Tibial artery (tissue), 4 donors: ENCODE measurements around the gene TBL1X.
"Not testable (repeated sequence)": the region's sequence is repeated elsewhere in the genome, so short reads cannot be mapped to it uniquely, and the experiment has no call there.

Experiments
- DNase-seq, 2 donors: peaks; one replicate each; pipeline ENCODE4 v3.0.0-alpha.2; 2019
- H3K27ac ChIP-seq, 2 donors: fragments of 200-600 bp; sonication (generic) in 1 of 2; 1 replicate in 1 of 2; 2 replicates in 1 of 2; pipeline ENCODE4 v1.5.1; 2018 to 2019; ENCODE audit warnings: mild to moderate bottlenecking in 1 of 2
- H3K27me3 ChIP-seq, 2 donors: fragments of 200-600 bp; sonication (generic) in 1 of 2; one replicate each; pipeline versions ENCODE4 v1.5.1 to v1.6.0; 2016 to 2019
- H3K36me3 ChIP-seq, 3 donors: fragments of 200-600 bp; sonication (generic) in 2 of 3; one replicate each; pipeline ENCODE4 v1.5.1; 2016 to 2019; ENCODE audit warnings: mild to moderate bottlenecking in 2 of 3
- H3K4me1 ChIP-seq, 4 donors: fragments of 200-600 bp; sonication (generic) in 2 of 4; 1 replicate in 3 of 4; 2 replicates in 1 of 4; pipeline ENCODE4 v1.5.1; 2016 to 2019
- H3K4me3 ChIP-seq, 2 donors: fragments of 200-600 bp; sonication (generic) in 1 of 2; 1 replicate in 1 of 2; 2 replicates in 1 of 2; pipeline ENCODE4 v1.5.1; 2018 to 2019; ENCODE audit warnings: mild to moderate bottlenecking in 2 of 2
- H3K9me3 ChIP-seq, 3 donors: fragments of 200-600 bp; sonication (generic) in 1 of 3; one replicate each; pipeline ENCODE4 v1.5.1; 2016 to 2019
- intact Hi-C: fragments of 100-400 bp; cut with DNase I; formaldehyde crosslinking; loops from one replicate; pipeline ENCODE4 v1.15.0; 2023; ENCODE audit warnings: low total_unique reads
- TF ChIP-seq, protein P1 (sequence below), 2 experiments: fragments of 200-600 bp in 1 of 2; fragments of 450-650 bp in 1 of 2; IDR thresholded peaks; one replicate each; pipeline ENCODE4 v1.5.1; 2017 to 2019; ENCODE audit warnings: antibody characterized with exemption in 2 of 2, mild to moderate bottlenecking in 1 of 2, moderate library complexity in 1 of 2

Gene TBL1X

DNA sequence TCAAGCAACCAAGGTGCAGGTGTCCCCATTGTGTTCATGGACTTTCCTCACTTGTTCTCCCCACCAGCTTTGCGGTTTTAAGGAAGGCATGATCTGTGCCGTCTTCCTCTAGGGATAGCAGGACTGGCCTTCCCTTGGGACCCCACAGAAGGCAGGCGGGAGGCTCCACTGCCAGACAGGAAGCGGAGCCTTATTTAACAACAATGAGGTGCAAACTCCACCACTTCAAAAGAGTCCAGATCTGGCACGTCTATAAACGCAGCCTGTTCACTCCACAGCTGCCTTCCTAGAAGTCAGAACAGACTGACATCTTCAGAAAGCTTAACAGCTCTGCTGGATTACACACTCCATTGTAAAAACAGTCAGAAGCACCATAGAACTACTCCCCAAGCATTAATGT lies 302.5 kb downstream of the TBL1X start:
- no peak overlapping the region for H3K4me3 ChIP-seq
- intact Hi-C loops = no loop called here
- H3K36me3 ChIP-seq = no peaks in the 10 kb centered on the region
- H3K27ac ChIP-seq = no peak overlapping the region
- TF ChIP-seq, protein P1, sequence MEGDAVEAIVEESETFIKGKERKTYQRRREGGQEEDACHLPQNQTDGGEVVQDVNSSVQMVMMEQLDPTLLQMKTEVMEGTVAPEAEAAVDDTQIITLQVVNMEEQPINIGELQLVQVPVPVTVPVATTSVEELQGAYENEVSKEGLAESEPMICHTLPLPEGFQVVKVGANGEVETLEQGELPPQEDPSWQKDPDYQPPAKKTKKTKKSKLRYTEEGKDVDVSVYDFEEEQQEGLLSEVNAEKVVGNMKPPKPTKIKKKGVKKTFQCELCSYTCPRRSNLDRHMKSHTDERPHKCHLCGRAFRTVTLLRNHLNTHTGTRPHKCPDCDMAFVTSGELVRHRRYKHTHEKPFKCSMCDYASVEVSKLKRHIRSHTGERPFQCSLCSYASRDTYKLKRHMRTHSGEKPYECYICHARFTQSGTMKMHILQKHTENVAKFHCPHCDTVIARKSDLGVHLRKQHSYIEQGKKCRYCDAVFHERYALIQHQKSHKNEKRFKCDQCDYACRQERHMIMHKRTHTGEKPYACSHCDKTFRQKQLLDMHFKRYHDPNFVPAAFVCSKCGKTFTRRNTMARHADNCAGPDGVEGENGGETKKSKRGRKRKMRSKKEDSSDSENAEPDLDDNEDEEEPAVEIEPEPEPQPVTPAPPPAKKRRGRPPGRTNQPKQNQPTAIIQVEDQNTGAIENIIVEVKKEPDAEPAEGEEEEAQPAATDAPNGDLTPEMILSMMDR (IDR thresholded peaks at IDR 0.05) = no peak
- H3K27me3 ChIP-seq = peaks cover 0 to 10% of the 10 kb centered on the region in 2 donors
- no peaks in the 10 kb centered on the region for H3K4me1 ChIP-seq
- H3K9me3 ChIP-seq = no peaks in the 10 kb centered on the region
- no peak for DNase-seq

DNA sequence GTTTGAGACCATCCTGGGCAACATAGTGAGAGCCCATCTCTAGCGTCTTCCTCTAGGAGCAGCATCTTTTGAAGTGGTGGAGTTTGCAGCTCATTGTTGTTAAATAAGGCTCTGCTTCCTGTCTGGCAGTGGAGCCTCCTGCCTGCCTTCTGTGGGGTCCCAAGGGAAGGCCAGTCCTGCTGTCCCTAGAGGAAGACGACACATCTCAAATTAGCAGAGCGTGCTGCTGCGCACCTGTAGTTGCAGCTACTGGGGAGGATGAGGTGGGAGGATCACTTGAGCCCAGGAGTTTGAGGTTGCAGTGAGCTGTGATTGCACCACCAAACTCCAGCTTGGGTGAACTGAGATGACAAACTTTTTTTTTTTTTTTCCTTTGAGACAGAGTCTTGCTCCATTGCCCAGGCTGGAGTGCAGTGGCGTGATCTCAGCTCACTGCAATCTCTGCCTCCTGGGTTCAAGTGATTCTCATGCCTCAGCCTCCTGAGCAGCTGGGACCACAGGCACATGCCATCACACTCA lies 303.5 kb downstream of the TBL1X start:
- H3K27ac ChIP-seq, H3K27me3 ChIP-seq, DNase-seq, intact Hi-C loops, H3K36me3 ChIP-seq, H3K4me3 ChIP-seq, H3K4me1 ChIP-seq, H3K9me3 ChIP-seq: not testable (repeated sequence)

DNA sequence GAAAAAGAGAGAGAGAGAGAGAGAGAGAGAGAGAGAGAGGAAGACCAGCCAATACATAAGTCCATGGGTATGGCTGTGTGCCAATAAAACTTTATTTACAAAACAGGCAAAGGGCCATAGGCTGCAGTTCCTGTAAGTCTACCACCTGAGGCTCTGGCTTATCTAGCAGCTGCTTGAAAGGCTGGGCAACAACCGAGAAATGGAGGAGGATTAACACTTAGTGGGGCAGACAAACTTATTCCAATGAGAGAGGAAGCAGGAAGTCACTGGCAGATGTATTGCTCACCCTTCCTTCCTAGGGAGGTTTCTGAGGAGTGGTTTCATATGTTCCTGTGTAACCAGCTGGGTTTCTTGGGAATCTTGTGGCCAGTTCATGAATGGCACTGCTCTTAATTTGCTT lies 305.5 kb downstream of the TBL1X start:
- intact Hi-C loops = no loop called here
- Histone ChIP-seq H3K4me3 (no peak overlapping the region), H3K27me3 (peaks cover 0 to 5% of the 10 kb centered on the region in 2 donors), H3K27ac (no peak overlapping the region), H3K36me3 (no peaks in the 10 kb centered on the region), H3K4me1 (no peaks in the 10 kb centered on the region), H3K9me3 (no peaks in the 10 kb centered on the region)
- TF ChIP-seq, protein P1 (IDR thresholded peaks at IDR 0.05) = no peak
- DNase-seq = no peak

DNA sequence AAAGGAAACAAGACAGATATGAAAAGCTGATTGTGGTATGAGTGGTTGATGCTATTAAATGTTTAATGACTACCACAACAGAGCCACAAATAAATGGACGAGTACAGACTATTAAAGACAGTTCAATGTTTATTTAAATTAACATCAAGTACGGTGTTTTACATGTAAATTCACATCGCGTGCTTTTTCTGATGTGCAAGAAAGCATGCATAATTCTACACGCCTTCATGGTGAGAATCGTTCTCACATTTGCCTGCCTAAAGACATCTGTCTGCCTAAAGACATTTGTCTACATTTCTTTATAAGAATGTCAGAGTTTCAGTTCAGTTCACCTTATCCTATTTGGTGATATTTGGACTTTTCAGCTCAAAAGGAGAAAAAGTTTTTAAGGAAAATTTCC lies 308.1 kb downstream of the TBL1X start:
- H3K27ac ChIP-seq = no peak overlapping the region
- H3K9me3 ChIP-seq = no peaks in the 10 kb centered on the region
- TF ChIP-seq, protein P1 (IDR thresholded peaks at IDR 0.05) = no peak
- no peak overlapping the region for H3K4me3 ChIP-seq
- no peaks in the 10 kb centered on the region for H3K36me3 ChIP-seq
- intact Hi-C loops = no loop called here
- DNase-seq = no peak
- H3K4me1 ChIP-seq = no peaks in the 10 kb centered on the region
- H3K27me3 ChIP-seq = no peaks in the 10 kb centered on the region

DNA sequence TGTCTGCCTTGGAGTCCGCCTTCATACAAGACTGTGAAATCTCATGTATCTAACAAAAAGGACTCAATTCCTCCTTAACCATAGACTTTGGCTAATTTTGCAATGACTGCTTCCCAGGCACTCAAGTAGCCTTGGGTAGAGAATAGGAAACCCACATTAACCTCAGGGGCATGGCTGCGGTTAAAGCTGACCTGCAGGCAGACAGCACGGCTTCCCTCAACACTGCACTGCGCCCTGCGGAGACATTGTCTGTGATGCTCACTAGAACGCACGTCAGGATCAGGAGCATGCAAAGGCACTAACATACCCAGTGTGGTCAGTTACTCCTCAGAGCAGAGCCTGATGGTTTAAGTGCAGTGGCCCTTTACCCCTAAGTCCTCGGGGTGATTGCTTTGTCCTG lies 311.1 kb downstream of the TBL1X start:
- Histone ChIP-seq H3K9me3 (no peaks in the 10 kb centered on the region), H3K4me3 (no peak overlapping the region), H3K27ac (no peak overlapping the region), H3K27me3 (no peaks in the 10 kb centered on the region), H3K36me3 (no peaks in the 10 kb centered on the region), H3K4me1 (no peaks in the 10 kb centered on the region)
- DNase-seq = no peak
- intact Hi-C loops = no loop called here
- TF ChIP-seq, protein P1 (IDR thresholded peaks at IDR 0.05) = no peak

DNA sequence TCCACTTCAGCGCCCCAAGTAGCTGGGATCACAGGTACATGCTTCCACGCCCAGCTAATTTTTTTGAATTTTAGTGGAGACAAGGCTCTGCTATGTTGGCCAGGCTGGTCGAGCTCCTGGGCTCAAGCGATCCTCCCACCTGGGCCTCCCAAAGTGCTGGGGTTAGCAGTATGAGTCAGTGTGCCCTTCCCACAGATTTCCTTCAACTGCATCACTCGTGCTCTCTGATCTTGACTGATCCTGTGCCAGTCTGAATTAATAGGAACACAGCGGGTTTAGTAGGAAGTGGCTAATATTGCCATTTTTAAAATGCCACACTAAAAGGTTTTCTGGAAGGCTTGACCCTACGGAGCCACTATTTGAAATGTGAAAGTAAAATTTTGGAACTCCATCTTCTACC lies 317.1 kb downstream of the TBL1X start:
- TF ChIP-seq, protein P1 (IDR thresholded peaks at IDR 0.05) = no peak
- intact Hi-C loops = no loop called here
- H3K9me3 ChIP-seq = no peaks in the 10 kb centered on the region
- no peak overlapping the region for H3K4me3 ChIP-seq
- peaks cover 0 to 13% of the 10 kb centered on the region in 2 donors for H3K27me3 ChIP-seq
- no peaks in the 10 kb centered on the region for H3K36me3 ChIP-seq
- no peak for DNase-seq
- H3K4me1 ChIP-seq = peaks cover 0 to 12% (median 2%) of the 10 kb centered on the region in 4 donors
- no peak overlapping the region for H3K27ac ChIP-seq
